Endodermal cell (in vitro differentiated cells): ENCODE results near the gene ATP5F1E. TPM values are rescaled to one million over a fixed set of nuclear protein-coding genes. Genes with fewer than 3 reads are reported as not detected.
"Not testable (repeated sequence)": the region's sequence is repeated elsewhere in the genome, so short reads cannot be mapped to it uniquely, and the experiment has no call there.

Source experiments
- DNase-seq: peaks from one replicate; pipeline ENCODE4 v3.0.0-alpha.2; 2017
- H3K27ac ChIP-seq: 2 replicates; pipeline ENCODE4 v1.5.1; 2013; ENCODE audit warnings: mild to moderate bottlenecking, low read depth, low read length, moderate library complexity
- H3K27me3 ChIP-seq: 2 replicates; pipeline ENCODE4 v1.6.1; 2013; ENCODE audit warnings: mild to moderate bottlenecking, low read length, moderate library complexity; ENCODE audit not compliant: insufficient read depth, control insufficient read depth, poor library complexity, severe bottlenecking
- H3K36me3 ChIP-seq: 2 replicates; pipeline ENCODE4 v1.7.0; 2013; ENCODE audit warnings: mild to moderate bottlenecking, low read length, moderate library complexity; ENCODE audit not compliant: control insufficient read depth, insufficient read depth
- H3K4me1 ChIP-seq: one replicate; pipeline ENCODE4 v1.7.0; 2013; ENCODE audit warnings: low read length; ENCODE audit not compliant: control insufficient read depth, insufficient read depth
- H3K4me3 ChIP-seq: 2 replicates; pipeline ENCODE4 v1.5.1; 2013; ENCODE audit warnings: mild to moderate bottlenecking, low read length, moderate library complexity
- H3K9ac ChIP-seq: 2 replicates; pipeline ENCODE4 v1.6.1; 2013; ENCODE audit warnings: mild to moderate bottlenecking, low read length, moderate library complexity; ENCODE audit not compliant: poor library complexity, severe bottlenecking; ENCODE audit errors: extremely low read depth
- H3K9me3 ChIP-seq: 2 replicates; pipeline ENCODE4 v1.6.1; 2013; ENCODE audit warnings: mild to moderate bottlenecking, low read length, moderate library complexity; ENCODE audit not compliant: control insufficient read depth
- H3K27ac Mint-ChIP-seq: 2 replicates; pipeline ENCODE4 v1.8.0; 2020; ENCODE audit warnings: mixed read lengths
- H3K27me3 Mint-ChIP-seq: 2 replicates; pipeline ENCODE4 v1.8.0; 2021; ENCODE audit warnings: mild to moderate bottlenecking, mixed read lengths; ENCODE audit not compliant: insufficient read depth
- H3K36me3 Mint-ChIP-seq: 2 replicates; pipeline ENCODE4 v1.8.0; 2020; ENCODE audit warnings: low read depth, mixed read lengths
- H3K4me1 Mint-ChIP-seq: 2 replicates; pipeline ENCODE4 v1.8.0; 2020; ENCODE audit warnings: mixed read lengths
- H3K4me3 Mint-ChIP-seq: 2 replicates; pipeline ENCODE4 v1.8.0; 2020; ENCODE audit warnings: mild to moderate bottlenecking, moderate library complexity, mixed read lengths
- H3K9me3 Mint-ChIP-seq: 2 replicates; pipeline ENCODE4 v1.8.0; 2020; ENCODE audit warnings: mild to moderate bottlenecking, mixed read lengths
- CTCF ChIP-seq: fragments of 200-600 bp; sonication (generic); conservative IDR thresholded peaks from 2 replicates; pipeline ENCODE4 v1.5.0; 2021; ENCODE audit warnings: antibody characterized with exemption, mild to moderate bottlenecking
- WGBS, 2 experiments: methylation state at CpG; one replicate each; pipeline versions ENCODE4 v1.1.5 to v1.1.7; 2013; ENCODE audit warnings: missing lambda C conversion rate in 2 of 2, mixed read lengths in 1 of 2; ENCODE audit not compliant: insufficient coverage in 1 of 2, insufficient read length in 1 of 2; 5-methylcytosine and 5-hydroxymethylcytosine counted together
- total RNA-seq, 2 donors: library from RNA; stranded (reverse); fragmentation: NEBNext Ultra II Directional in 1 of 2; extraction: Animal tissue kit (Norgen Biotek cat#: 25700) in 1 of 2; gene quantifications; 2 replicates in 1 of 2; 3 replicates in 1 of 2; pipeline ENCODE4 v1.2.1, GENCODE V29; 2021

ATP5F1E gene
- total RNA-seq, 2 donors from 2014 or later: 52.6 to 62.6 TPM

- H3K9ac ChIP-seq: no peak overlapping the region
- 95 to 97% methylated on average over 11 to 17 of the region's 17 CpGs for WGBS, 2 experiments
- no peaks in the 10 kb centered on the region for H3K9me3 ChIP-seq
- H3K4me1 ChIP-seq: no peaks in the 10 kb centered on the region
- H3K4me3 ChIP-seq: no peak overlapping the region
- no peak for TF ChIP-seq CTCF
- no peak overlapping the region for H3K27ac Mint-ChIP-seq
- peak overlapping the region; percentile 24 for H3K27ac ChIP-seq
- no peaks in the 10 kb centered on the region for H3K27me3 ChIP-seq
- H3K4me1 Mint-ChIP-seq: peaks cover 9% of the 10 kb centered on the region
- no peak for DNase-seq
- no peaks in the 10 kb centered on the region for H3K36me3 ChIP-seq
- H3K9me3 Mint-ChIP-seq: no peaks in the 10 kb centered on the region
- H3K4me3 Mint-ChIP-seq: no peak overlapping the region
- peaks cover 38% of the 10 kb centered on the region for H3K27me3 Mint-ChIP-seq
- no peaks in the 10 kb centered on the region for H3K36me3 Mint-ChIP-seq
Measured at GRCh38 chr20:59014680-59015389, 17.3 kb downstream of the ATP5F1E start.

GRCh38 chr20:59013959-59014608, 18.1 kb downstream of the ATP5F1E start:
- Histone ChIP-seq H3K9me3 (no peaks in the 10 kb centered on the region), H3K4me3 (no peak overlapping the region), H3K27me3 (peaks cover 2% of the 10 kb centered on the region), H3K4me1 (no peaks in the 10 kb centered on the region), H3K36me3 (no peaks in the 10 kb centered on the region), H3K27ac (no peak overlapping the region), H3K9ac (no peak overlapping the region)
- Mint-ChIP-seq H3K4me1 (peaks cover 9% of the 10 kb centered on the region), H3K36me3 (no peaks in the 10 kb centered on the region), H3K27me3 (peaks cover 42% of the 10 kb centered on the region), H3K9me3 (no peaks in the 10 kb centered on the region), H3K4me3 (no peak overlapping the region), H3K27ac (no peak overlapping the region)
- no peak for DNase-seq
- TF ChIP-seq CTCF: no peak
- WGBS, 2 experiments: 91 to 92% methylated on average over 5 to 13 of the region's 13 CpGs

GRCh38 chr20:59013031-59013951, 18.8 kb downstream of the ATP5F1E start:
- no peaks in the 10 kb centered on the region for H3K36me3 Mint-ChIP-seq
- no peak overlapping the region for H3K27ac Mint-ChIP-seq
- no peak overlapping the region for H3K4me3 ChIP-seq
- no peak for TF ChIP-seq CTCF
- H3K9ac ChIP-seq: no peak overlapping the region
- H3K4me1 ChIP-seq: no peaks in the 10 kb centered on the region
- H3K4me1 Mint-ChIP-seq: peaks cover 9% of the 10 kb centered on the region
- peaks cover 47% of the 10 kb centered on the region for H3K27me3 Mint-ChIP-seq
- no peak overlapping the region for H3K27ac ChIP-seq
- peak; percentile 39 for DNase-seq
- H3K36me3 ChIP-seq: no peaks in the 10 kb centered on the region
- H3K9me3 Mint-ChIP-seq: no peaks in the 10 kb centered on the region
- H3K9me3 ChIP-seq: no peaks in the 10 kb centered on the region
- no peak overlapping the region for H3K4me3 Mint-ChIP-seq
- peaks cover 8% of the 10 kb centered on the region for H3K27me3 ChIP-seq
- 89 to 91% methylated on average over 10 to 17 of the region's 17 CpGs for WGBS, 2 experiments

GRCh38 chr20:59011874-59012157, 20.3 kb downstream of the ATP5F1E start:
- H3K27ac ChIP-seq: not testable (repeated sequence)

More at GRCh38 chr20:59011874-59012157, 20.3 kb downstream of the ATP5F1E start:
- not testable (repeated sequence) for H3K9ac ChIP-seq, H3K4me1 Mint-ChIP-seq, H3K4me3 Mint-ChIP-seq, H3K36me3 Mint-ChIP-seq, H3K4me1 ChIP-seq, H3K27ac Mint-ChIP-seq, H3K36me3 ChIP-seq, DNase-seq, H3K4me3 ChIP-seq, H3K9me3 ChIP-seq, H3K9me3 Mint-ChIP-seq
- 91 to 97% methylated on average over 2 to 3 of the region's 3 CpGs for WGBS, 2 experiments
- peaks cover 48% of the 10 kb centered on the region for H3K27me3 Mint-ChIP-seq
- peaks cover 16% of the 10 kb centered on the region for H3K27me3 ChIP-seq
